HG03378 (cell line): ENCODE results near the gene FIBP.

Source experiments
- ATAC-seq: cut with Tn5 transposase; IDR thresholded peaks from one replicate; pipeline ENCODE4 v1.9.1; 2021; ENCODE audit warnings: mild to moderate bottlenecking, moderate library complexity; ENCODE audit not compliant: unreplicated experiment

The FIBP gene

DNA sequence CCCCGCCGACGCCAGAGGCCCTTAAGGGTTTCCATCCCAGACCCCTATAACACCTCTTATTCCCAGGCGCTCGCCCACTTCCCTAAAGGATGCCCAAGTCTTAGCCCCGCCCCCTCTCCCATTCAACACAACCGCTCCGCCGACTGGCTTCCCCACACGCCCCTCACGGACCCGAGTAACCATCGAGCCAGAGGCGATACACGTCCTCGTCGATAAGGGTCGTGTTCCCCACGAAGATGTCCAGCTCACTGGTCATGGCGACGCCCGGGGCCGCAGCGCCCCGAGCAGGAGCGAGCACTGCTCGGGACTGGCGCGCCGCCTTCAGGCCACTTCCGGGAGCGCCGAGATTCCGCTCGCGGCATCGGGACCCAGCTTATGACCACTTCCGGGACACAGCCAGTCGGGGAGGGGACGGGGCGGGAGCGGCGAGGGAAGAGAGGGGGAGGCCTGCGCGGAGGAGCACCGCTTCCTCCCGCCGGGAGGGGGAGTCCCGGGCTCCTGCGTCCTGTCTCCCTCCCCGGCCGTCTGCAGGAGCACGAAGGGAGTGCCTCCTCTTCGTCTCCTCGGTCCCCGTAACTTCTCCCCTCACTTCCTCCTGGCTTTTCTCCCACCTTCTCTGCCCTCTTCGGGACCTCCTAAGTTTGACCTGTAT lies at the start of gene FIBP:
TSS of gene FIBP (minus strand) at position 309 of the 652 bp plus-strand sequence. CDS start at position 256, 53 bp downstream.
- no peak for ATAC-seq

- no peak for ATAC-seq
Observed at GRCh38 chr11:65937766-65938165, 49.5 kb upstream of the FIBP start.

DNA sequence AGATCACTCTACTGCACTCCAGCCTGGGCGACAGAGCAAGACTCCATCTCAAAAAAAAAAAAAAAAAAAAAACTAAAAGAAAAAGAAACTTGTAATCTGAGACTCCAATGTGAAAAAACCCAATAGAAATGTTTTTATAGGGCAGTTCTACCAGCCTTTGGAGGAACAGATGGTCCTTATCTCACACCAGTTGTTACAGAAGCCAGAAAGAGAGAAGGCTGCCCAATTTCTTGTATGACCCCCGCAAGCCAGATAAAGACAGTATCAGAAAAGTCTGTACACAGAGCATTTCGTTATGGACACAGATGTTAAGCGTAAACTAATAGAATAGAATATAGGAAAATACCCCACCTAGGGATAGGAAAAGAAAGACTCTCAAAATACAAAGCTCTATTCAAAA lies 45.7 kb upstream of the FIBP start:
- ATAC-seq: no peak

DNA sequence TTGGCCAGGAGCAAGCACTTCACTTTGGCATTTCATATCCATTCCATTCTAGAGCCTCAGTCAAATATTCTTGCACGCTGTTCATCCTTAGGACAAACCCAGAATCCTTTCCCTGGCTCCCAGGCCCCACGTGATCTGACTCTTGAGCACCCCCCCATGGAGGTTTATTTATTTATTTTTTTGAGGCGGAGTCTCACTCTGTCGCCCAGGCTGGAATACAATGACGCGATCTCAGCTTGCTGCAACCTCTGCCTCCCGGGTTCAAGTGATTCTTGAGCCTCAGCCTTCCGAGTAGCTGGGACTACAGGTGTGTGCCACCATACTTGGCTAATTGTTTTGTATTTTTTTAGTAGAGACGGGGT lies 44.3 kb upstream of the FIBP start:
- ATAC-seq: no peak

DNA sequence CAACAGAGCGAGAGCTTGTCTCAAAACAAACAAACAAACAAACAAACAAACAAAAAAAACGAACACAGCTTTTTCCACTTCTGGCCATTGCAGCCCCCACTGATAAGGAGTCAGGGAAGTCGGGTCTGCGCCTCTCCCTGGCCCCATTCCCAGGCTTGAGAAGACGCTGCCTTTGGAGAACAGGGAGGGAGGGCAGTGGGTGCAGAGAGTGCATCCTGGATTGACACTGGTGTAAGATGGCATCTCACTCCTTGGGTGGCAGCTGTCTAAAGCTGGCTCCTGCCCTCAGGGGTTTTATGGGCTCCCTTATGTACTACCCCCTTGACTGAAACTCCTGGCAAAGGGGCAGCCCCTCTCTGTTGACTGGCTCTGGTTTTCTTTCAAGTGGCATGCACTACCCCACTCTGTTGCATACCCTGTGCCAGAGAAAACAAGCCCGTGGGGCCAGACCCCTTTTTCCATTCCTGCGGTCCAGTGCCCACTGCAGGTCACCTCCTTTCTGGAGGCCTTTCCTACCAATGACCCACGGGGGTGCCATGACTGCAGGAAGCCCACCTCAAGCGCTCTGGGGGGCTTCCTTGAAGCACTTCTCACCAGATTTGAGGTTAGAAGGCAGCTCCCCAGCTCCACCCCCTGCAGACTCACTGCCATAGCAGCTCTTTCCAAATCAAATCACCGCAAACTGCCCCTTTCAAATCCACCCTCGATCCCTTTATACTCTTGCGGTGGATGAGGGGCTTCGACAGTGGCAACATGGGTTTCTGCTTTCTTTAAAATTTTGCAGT lies 43.7 kb upstream of the FIBP start:
- no peak for ATAC-seq

DNA sequence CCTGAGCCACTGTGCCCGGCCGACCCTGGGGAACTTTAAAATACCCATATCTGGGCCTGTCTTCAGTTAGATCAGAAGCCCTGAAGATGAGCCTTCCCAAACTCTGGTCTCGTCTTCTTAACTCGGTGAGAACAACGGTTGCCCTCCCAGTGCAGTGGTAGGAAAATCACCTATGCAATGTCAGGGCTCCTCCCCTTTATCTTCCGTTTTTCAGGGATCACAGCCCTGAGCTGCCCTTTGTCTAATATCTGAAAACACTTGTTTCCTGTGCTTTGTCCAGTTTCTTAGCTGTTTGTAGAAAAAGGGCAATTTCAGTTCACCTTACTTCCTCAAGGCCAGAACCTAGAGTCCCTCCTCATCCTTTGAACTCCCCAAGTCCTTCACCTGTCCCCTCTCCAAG lies 40.4 kb upstream of the FIBP start:
- ATAC-seq: no peak

DNA sequence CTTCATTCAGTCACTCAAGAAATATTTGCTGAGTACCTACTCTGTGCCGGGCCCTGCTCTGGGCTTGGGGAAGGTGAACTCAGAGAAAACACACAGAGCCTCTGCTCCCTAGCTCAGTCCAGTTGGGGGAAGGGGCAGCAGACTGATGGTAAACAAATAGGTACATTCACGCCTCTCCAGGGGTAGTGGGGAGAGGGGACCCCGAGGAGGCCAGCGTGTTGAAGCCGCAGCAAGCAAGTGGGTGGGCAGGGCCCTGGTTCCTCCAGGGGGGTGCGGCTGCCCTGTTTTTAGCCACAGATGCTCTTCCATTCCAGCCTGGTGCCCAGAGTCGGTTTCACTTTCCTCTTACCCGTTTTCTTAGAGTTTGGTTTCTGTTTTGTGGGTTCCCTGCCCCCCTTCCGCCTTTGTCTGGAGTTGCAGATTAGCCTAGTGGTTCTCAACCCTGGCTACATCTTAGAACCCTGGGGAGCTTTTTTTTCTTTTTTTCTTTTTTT lies 39.7 kb upstream of the FIBP start:
- ATAC-seq: peak; percentile 58

GRCh38 chr11:65925397-65925796 lies 37.1 kb upstream of the FIBP start:
- ATAC-seq: no peak

GRCh38 chr11:65922565-65922964 lies 34.3 kb upstream of the FIBP start:
- ATAC-seq: no peak

GRCh38 chr11:65921876-65922275 lies 33.6 kb upstream of the FIBP start:
- ATAC-seq: no peak

GRCh38 chr11:65921033-65921555 lies 32.8 kb upstream of the FIBP start:
- no peak for ATAC-seq

- no peak for ATAC-seq
Observed at GRCh38 chr11:65920372-65920802, 32.1 kb upstream of the FIBP start.

DNA sequence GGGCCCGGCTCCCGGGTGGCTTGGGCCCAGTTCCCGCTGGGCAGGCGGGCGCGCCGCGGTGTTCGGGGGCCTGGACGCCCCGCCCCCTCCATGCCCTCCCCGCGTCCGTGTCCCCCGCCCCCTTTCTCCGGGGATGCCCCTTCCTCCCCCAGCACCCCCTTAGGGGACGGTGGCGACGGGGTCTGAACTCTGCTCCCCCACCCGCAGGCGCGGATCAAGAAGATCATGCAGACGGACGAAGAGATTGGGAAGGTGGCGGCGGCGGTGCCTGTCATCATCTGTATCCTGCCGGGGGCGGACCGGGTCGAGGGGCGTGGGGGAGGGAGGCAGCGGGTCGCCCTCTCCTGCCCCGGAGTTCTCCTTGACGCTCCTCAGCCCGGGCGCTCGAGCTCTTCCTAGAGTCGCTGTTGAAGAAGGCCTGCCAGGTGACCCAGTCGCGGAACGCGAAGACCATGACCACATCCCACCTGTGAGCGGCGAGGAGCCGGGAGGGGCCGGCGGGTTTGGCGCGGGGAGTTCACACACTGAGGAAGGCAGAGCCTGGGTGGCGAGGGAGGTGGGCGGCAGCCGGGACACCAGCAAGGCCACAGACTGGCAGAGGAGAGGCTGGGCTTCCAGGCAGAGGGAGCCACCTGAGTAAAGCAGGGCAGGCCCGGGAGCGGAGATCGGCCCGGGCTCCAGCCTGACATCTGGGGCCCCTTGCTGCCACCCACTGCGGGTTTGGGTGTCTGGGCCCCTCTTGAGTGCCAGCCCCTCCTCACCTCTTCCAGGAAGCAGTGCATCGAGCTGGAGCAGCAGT lies 31.5 kb upstream of the FIBP start:
- ATAC-seq: peak; percentile 40

GRCh38 chr11:65919141-65919572 lies 30.9 kb upstream of the FIBP start, which contains the start of gene DRAP1:
Gene DRAP1, plus strand, starts transcription at chr11:65919426. Its CDS starts 76 bp downstream, at chr11:65919502.
- peak; percentile 65 for ATAC-seq

- ATAC-seq: peak; percentile 24
Observed at GRCh38 chr11:65918211-65919140, 30.2 kb upstream of the FIBP start, which contains the start of gene C11orf68. Gene C11orf68, minus strand, starts transcription at chr11:65919062. Its CDS starts 31 bp downstream, at chr11:65919031.

DNA sequence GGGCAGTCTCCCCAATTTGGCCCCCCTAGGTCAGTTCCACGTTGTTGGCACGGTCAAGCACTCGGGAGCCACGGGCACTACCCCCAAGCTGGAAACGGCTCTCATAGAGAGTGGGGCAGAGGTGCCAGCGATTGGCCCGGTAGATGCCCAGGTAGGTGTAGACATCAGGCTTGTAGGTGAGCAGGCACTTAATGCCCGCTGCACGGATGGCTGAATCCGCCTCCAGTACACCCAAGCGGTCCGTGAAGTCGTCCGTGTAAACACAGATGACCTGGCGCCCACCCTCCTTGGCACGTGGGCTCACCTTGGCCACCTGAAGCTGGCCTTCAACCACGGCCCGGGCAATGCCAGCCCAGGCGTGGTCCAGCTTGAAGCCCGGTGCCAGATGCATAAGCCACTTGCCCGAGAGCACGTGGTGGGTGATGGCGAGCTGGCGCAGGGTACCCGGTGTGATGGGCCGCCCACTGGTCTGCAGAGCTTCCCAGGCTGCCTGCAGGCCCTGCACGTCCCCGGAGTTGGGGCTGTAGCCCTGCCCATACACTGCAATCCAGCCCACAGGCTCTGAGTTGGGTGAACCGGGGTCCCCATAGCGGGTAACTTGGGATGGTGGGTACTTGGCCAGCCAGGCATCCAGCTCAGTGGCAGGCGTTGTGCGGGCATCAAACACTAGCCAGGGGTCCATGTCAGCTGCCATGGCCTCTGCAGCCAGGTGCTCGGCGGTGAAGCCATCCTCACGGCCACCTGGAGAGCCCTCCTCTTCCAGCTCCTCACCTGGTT lies 29.4 kb upstream of the FIBP start:
- ATAC-seq: no peak

- ATAC-seq: no peak
Observed at GRCh38 chr11:65917077-65917433, 28.8 kb upstream of the FIBP start.

DNA sequence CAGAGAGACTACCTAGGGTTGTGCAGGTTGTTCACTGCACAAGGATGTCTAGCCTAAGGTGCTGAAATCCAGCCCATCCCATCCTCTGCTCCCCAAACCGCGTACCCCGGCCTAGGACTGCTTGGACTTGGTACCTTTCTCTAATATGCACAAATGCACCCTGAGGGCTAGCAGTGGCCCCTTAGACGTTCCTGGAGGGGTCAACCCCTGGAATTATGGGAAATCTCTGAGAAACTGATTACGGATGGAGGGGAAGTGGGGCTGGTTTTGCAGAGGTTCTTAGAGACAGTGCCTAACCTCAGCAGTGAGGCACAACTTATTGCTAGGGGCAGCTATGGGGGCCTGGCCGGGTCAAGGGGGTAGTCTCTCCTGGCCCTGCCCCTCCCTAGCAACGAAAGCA lies 28.1 kb upstream of the FIBP start:
- ATAC-seq: no peak

- no peak for ATAC-seq
Observed at GRCh38 chr11:65915821-65916251, 27.6 kb upstream of the FIBP start.
